Measurements from ENCODE around the gene CCDC200. TPM values are rescaled to one million over a fixed set of nuclear protein-coding genes. Genes with fewer than 3 reads are reported as not detected.

CCDC200 gene
- total and polyA plus RNA-seq, 2 of the 13 experiments (the other 11 are each of a cell fraction or from before 2014, with no cell fraction given), result not detected

DNA sequence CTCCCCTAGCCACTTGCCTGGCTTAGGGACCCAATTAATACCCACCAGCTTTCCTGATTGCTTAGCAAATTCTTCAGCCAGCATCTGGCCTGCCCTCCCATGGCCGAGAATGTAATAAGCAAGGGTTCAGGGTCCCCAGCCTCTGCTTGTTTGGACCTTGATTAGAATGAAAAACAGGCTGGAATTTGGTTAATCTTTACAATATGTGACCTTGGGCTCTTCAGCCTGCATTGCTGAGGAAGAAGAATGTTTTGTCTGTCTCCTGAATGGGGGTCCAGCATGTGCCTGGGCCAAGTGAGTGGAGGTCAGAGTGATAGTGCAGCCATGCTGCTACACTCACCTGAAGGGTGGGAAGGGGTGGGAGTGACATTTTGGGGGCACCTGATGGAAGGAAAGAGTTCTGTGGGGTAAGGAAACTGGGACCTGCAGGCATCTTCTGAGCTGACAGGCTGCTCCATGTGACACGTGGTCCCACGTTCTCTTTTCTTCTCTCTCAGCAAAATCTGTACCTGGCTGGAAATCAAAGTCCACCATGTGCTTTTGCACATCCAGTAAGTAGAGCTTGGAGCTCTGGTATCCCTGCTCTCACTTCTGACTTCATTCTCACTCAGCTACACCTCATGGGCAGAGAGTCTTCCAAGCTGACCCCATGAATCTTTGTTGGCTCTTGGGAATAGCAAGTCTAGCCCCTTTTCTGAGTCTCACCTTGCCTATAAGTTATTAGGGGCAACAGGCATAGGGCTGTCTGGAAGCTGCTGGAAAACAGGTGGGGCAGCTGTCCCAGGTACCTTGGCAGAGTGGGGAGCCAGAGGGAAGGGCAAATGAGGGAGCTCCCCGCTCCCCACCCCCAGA lies 11.4 kb downstream of the CCDC200 start (continued):
- TF ChIP-seq, protein P1, sequence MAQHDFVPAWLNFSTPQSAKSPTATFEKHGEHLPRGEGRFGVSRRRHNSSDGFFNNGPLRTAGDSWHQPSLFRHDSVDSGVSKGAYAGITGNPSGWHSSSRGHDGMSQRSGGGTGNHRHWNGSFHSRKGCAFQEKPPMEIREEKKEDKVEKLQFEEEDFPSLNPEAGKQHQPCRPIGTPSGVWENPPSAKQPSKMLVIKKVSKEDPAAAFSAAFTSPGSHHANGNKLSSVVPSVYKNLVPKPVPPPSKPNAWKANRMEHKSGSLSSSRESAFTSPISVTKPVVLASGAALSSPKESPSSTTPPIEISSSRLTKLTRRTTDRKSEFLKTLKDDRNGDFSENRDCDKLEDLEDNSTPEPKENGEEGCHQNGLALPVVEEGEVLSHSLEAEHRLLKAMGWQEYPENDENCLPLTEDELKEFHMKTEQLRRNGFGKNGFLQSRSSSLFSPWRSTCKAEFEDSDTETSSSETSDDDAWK (CRISPR knock-in tag; IDR thresholded peaks at IDR 0.05), result no peak
- TF ChIP-seq NFE2L1 (CRISPR knock-in tag; IDR thresholded peaks at IDR 0.05; ENCODE audit: borderline replicate concordance), result no peak
- TF ChIP-seq FOXA1 (IDR thresholded peaks at IDR 0.05), result no peak
- peak; percentile 53 for TF ChIP-seq FOXA1 (CRISPR knock-in tag; IDR thresholded peaks at IDR 0.05)
- TF ChIP-seq ZNF329 (CRISPR knock-in tag; IDR thresholded peaks at IDR 0.05; ENCODE audit: low read depth), result peak; percentile 19; the same call in 1 of the 2 replicates
- peak; percentile 93 for TF ChIP-seq ZBTB3 (CRISPR knock-in tag; IDR thresholded peaks at IDR 0.05; ENCODE audit: borderline replicate concordance, low read depth)
- TF ChIP-seq ZFX (CRISPR knock-in tag; IDR thresholded peaks at IDR 0.05; ENCODE audit: low read depth), result peak; percentile 63
- no peak for TF ChIP-seq ZNF160 (CRISPR knock-in tag; IDR thresholded peaks at IDR 0.05)
- peak; percentile 66 for TF ChIP-seq ZNF232 (CRISPR knock-in tag; IDR thresholded peaks at IDR 0.05; ENCODE audit: borderline replicate concordance)
- TF ChIP-seq KAT2B (IDR thresholded peaks at IDR 0.05; ENCODE audit: borderline replicate concordance, low read depth, low read length), result no peak
- TF ChIP-seq HOXA9 (CRISPR knock-in tag; IDR thresholded peaks at IDR 0.05; ENCODE audit: borderline replicate concordance), result no peak
- 0 out of 2 replicates have a peak, but pooled peaks have one; percentile 37 for TF ChIP-seq ZNF644 (CRISPR knock-in tag; IDR thresholded peaks at IDR 0.05; ENCODE audit: low read depth)
- TF ChIP-seq, protein P2, sequence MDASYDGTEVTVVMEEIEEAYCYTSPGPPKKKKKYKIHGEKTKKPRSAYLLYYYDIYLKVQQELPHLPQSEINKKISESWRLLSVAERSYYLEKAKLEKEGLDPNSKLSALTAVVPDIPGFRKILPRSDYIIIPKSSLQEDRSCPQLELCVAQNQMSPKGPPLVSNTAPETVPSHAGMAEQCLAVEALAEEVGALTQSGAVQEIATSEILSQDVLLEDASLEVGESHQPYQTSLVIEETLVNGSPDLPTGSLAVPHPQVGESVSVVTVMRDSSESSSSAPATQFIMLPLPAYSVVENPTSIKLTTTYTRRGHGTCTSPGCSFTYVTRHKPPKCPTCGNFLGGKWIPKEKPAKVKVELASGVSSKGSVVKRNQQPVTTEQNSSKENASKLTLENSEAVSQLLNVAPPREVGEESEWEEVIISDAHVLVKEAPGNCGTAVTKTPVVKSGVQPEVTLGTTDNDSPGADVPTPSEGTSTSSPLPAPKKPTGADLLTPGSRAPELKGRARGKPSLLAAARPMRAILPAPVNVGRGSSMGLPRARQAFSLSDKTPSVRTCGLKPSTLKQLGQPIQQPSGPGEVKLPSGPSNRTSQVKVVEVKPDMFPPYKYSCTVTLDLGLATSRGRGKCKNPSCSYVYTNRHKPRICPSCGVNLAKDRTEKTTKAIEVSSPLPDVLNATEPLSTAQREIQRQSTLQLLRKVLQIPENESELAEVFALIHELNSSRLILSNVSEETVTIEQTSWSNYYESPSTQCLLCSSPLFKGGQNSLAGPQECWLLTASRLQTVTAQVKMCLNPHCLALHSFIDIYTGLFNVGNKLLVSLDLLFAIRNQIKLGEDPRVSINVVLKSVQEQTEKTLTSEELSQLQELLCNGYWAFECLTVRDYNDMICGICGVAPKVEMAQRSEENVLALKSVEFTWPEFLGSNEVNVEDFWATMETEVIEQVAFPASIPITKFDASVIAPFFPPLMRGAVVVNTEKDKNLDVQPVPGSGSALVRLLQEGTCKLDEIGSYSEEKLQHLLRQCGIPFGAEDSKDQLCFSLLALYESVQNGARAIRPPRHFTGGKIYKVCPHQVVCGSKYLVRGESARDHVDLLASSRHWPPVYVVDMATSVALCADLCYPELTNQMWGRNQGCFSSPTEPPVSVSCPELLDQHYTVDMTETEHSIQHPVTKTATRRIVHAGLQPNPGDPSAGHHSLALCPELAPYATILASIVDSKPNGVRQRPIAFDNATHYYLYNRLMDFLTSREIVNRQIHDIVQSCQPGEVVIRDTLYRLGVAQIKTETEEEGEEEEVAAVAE (CRISPR knock-in tag; IDR thresholded peaks at IDR 0.05; ENCODE audit: borderline replicate concordance), result 0 out of 2 replicates have a peak, but pooled peaks have one; percentile 70
- peak; percentile 98; the same call in 1 of the 2 replicates for TF ChIP-seq ZNF510 (CRISPR knock-in tag; IDR thresholded peaks at IDR 0.05; ENCODE audit: low read depth)
- TF ChIP-seq LCORL (IDR thresholded peaks at IDR 0.05), result 0 out of 2 replicates have a peak, but pooled peaks have one; percentile 37
- TF ChIP-seq LCORL (CRISPR knock-in tag; IDR thresholded peaks at IDR 0.05), result peak; percentile 77
- TF ChIP-seq TOE1 (CRISPR knock-in tag; IDR thresholded peaks at IDR 0.05), result no peak
- TF ChIP-seq JUN (CRISPR knock-in tag; IDR thresholded peaks at IDR 0.05), result peak; percentile 30; the same call in 1 of the 2 replicates
- peak; percentile 97; the same call in 1 of the 2 replicates for TF ChIP-seq SMAD3 (CRISPR knock-in tag; IDR thresholded peaks at IDR 0.05)
- TF ChIP-seq SKI (IDR thresholded peaks at IDR 0.05; ENCODE audit: partially characterized antibody), result peak; percentile 57
- TF ChIP-seq, protein P3, sequence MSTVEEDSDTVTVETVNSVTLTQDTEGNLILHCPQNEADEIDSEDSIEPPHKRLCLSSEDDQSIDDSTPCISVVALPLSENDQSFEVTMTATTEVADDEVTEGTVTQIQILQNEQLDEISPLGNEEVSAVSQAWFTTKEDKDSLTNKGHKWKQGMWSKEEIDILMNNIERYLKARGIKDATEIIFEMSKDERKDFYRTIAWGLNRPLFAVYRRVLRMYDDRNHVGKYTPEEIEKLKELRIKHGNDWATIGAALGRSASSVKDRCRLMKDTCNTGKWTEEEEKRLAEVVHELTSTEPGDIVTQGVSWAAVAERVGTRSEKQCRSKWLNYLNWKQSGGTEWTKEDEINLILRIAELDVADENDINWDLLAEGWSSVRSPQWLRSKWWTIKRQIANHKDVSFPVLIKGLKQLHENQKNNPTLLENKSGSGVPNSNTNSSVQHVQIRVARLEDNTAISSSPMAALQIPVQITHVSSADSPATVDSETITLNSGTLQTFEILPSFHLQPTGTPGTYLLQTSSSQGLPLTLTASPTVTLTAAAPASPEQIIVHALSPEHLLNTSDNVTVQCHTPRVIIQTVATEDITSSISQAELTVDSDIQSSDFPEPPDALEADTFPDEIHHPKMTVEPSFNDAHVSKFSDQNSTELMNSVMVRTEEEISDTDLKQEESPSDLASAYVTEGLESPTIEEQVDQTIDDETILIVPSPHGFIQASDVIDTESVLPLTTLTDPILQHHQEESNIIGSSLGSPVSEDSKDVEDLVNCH (CRISPR knock-in tag; IDR thresholded peaks at IDR 0.05), result peak; percentile 61; the same call in 1 of the 2 replicates
- TF ChIP-seq ZKSCAN8 (CRISPR knock-in tag; IDR thresholded peaks at IDR 0.05; ENCODE audit: borderline replicate concordance), result peak; percentile 88; the same call in 1 of the 2 replicates
- TF ChIP-seq KDM1A (CRISPR knock-in tag; IDR thresholded peaks at IDR 0.05), result peak; percentile 8; the same call in 1 of the 2 replicates

Data from HepG2 (cell line).